ENCODE measurements around the gene TNRC6B. TPM values are rescaled to one million over a fixed set of nuclear protein-coding genes. Genes with fewer than 3 reads are reported as not detected.
A peak's percentile ranks its signal among the peaks of the same experiment; 100 is the strongest.

TNRC6B gene
- total and polyA plus RNA-seq, 4 donors, result 6.2 to 70.4 (median 26.5) TPM

GRCh38 chr22:40348025-40348658 is 170.4 kb downstream of the TNRC6B start:
- Histone ChIP-seq H3K27me3 (ENCODE audit: control insufficient read depth in 3 of 3, insufficient read depth in 3 of 3, low read length in 2 of 3) (no peaks in the 10 kb centered on the region), H3K4me3 (no peak overlapping the region), H3K4me1 (ENCODE audit: control insufficient read depth in 5 of 5, insufficient read depth in 5 of 5, low read length in 5 of 5) (peaks cover 5 to 17% (median 9%) of the 10 kb centered on the region in 5 donors), H3K9ac (ENCODE audit: insufficient read depth in 1 of 2, low read length in 2 of 2) (peak overlapping the region in 1 of 2 donors; percentile 35), H3K36me3 (ENCODE audit: control insufficient read depth in 4 of 4, insufficient read depth in 4 of 4, low read length in 4 of 4) (peaks cover 8 to 22% (median 11%) of the 10 kb centered on the region in 4 donors), H3K9me3 (ENCODE audit: control insufficient read depth in 4 of 4, insufficient read depth in 3 of 4, low read length in 3 of 4) (no peaks in the 10 kb centered on the region), H3K27ac (ENCODE audit: low read depth in 1 of 2, low read length in 1 of 2) (no peak overlapping the region)
- 75 to 76% methylated on average over 10 of the region's 10 CpGs for WGBS, 2 donors
- peak; percentile 51 to 71 (median 59) for DNase-seq
- no peak for ATAC-seq (ENCODE audit: insufficient read depth, low FRiP score)
- peak; percentile 42 for TF ChIP-seq CTCF (IDR thresholded peaks at IDR 0.05; ENCODE audit: control extremely low read depth, extremely low read depth)

GRCh38 chr22:40352763-40353162 is 175.0 kb downstream of the TNRC6B start:
- peaks cover under 1 to 7% (median 4%) of the 10 kb centered on the region in 5 donors for H3K4me1 ChIP-seq (ENCODE audit: control insufficient read depth in 5 of 5, insufficient read depth in 5 of 5, low read length in 5 of 5)
- no peaks in the 10 kb centered on the region for H3K27me3 ChIP-seq (ENCODE audit: control insufficient read depth in 3 of 3, insufficient read depth in 3 of 3, low read length in 2 of 3)
- no peak overlapping the region for H3K4me3 ChIP-seq
- DNase-seq, result no peak
- ATAC-seq (ENCODE audit: insufficient read depth, low FRiP score), result no peak
- H3K9me3 ChIP-seq (ENCODE audit: control insufficient read depth in 4 of 4, insufficient read depth in 3 of 4, low read length in 3 of 4), result no peaks in the 10 kb centered on the region
- no peak overlapping the region for H3K9ac ChIP-seq (ENCODE audit: insufficient read depth in 1 of 2, low read length in 2 of 2)
- H3K27ac ChIP-seq (ENCODE audit: low read depth in 1 of 2, low read length in 1 of 2), result no peak overlapping the region
- peaks cover 12 to 35% (median 17%) of the 10 kb centered on the region in 4 donors for H3K36me3 ChIP-seq (ENCODE audit: control insufficient read depth in 4 of 4, insufficient read depth in 4 of 4, low read length in 4 of 4)
- 79 to 82% methylated on average over 3 of the region's 3 CpGs for WGBS, 2 donors
- no peak for TF ChIP-seq CTCF (IDR thresholded peaks at IDR 0.05; ENCODE audit: control extremely low read depth, extremely low read depth)

GRCh38 chr22:40361100-40361499 is 183.4 kb downstream of the TNRC6B start:
- no peak for TF ChIP-seq CTCF (IDR thresholded peaks at IDR 0.05; ENCODE audit: control extremely low read depth, extremely low read depth)
- WGBS, 2 donors, result 98 to 100% methylated on average over 5 of the region's 5 CpGs
- DNase-seq (no peak), ATAC-seq (ENCODE audit: insufficient read depth, low FRiP score) (no peak)
- Histone ChIP-seq H3K4me3 (no peak overlapping the region), H3K36me3 (ENCODE audit: control insufficient read depth in 4 of 4, insufficient read depth in 4 of 4, low read length in 4 of 4) (peaks cover 45 to 74% (median 64%) of the 10 kb centered on the region in 4 donors), H3K27me3 (ENCODE audit: control insufficient read depth in 3 of 3, insufficient read depth in 3 of 3, low read length in 2 of 3) (no peaks in the 10 kb centered on the region), H3K9me3 (ENCODE audit: control insufficient read depth in 4 of 4, insufficient read depth in 3 of 4, low read length in 3 of 4) (no peaks in the 10 kb centered on the region), H3K4me1 (ENCODE audit: control insufficient read depth in 5 of 5, insufficient read depth in 5 of 5, low read length in 5 of 5) (no peaks in the 10 kb centered on the region), H3K27ac (ENCODE audit: low read depth in 1 of 2, low read length in 1 of 2) (no peak overlapping the region), H3K9ac (ENCODE audit: insufficient read depth in 1 of 2, low read length in 2 of 2) (no peak overlapping the region)

Measured in lung (tissue), 12 donors.